GM19240 (cell line): ENCODE results near the gene BLOC1S6.

Experiments used
- DNase-seq: peaks from one replicate; pipeline ENCODE4 v3.0.0; 2011; ENCODE audit warnings: low spot score; ENCODE audit not compliant: insufficient read length

The BLOC1S6 gene

DNA sequence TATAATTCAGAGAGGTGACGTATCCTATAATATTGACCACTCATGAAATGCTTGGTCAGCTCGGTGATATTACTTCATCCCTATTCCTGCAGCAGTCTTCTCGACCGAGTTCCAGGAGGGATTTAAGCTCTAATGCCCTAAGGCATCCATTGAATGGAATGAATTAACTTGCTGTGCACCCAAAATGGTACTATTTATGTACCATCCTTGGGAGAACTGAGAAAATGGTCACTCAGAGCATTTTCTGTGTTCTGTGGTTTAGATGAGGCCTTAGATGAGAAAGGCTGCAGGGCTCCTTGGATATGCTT lies 638 bp downstream of the BLOC1S6 start:
- no peak for DNase-seq

DNA sequence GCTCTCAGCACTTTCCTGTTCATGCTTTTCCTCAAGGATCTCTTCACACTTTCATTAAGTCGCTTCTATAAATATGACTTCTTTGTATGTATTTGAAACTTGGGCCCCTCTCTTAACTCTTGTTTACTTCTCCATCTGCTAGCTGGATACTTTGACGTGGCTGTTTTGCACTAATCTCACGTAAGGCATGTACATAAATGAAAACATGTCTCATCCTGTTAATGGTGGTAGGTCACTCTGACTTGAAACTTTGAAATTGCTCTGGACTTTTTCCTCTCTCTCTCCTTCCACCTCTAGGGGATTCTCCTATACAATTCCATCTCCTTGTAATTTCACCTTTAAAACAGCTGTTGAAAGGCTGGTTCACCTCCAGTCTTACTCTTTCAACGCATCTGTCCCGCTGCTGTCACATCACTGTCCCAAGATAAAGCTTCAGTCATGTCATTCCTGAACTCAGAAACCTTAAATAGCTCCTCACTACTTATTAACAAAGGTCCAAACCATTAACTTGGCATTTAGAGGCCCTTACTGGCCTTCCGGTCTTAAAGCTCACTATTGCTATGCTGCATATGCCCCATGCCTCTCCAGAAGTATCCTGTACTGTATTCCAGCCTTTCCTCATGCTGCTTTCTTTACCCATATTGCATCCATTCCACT lies 1.2 kb downstream of the BLOC1S6 start:
- no peak for DNase-seq

DNA sequence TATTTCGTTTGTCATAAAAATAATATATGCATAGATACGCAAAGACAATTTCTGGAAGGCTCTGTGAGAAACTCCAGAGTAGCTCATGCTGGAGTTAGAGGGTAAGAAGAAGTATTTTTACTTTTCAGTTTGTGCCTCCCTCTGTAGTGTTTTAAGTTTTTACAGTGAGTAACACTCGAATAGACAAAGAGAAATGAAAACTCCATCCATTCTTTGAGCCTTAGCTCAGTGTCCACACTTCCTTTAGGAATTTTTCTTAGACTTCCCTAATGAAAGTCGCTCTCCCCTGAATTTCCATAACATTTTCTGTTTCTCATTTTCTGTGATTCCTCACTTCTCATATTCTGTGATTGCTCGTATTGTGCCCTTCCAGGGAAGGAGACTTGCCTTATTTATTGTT lies 2.1 kb downstream of the BLOC1S6 start:
- no peak for DNase-seq

DNA sequence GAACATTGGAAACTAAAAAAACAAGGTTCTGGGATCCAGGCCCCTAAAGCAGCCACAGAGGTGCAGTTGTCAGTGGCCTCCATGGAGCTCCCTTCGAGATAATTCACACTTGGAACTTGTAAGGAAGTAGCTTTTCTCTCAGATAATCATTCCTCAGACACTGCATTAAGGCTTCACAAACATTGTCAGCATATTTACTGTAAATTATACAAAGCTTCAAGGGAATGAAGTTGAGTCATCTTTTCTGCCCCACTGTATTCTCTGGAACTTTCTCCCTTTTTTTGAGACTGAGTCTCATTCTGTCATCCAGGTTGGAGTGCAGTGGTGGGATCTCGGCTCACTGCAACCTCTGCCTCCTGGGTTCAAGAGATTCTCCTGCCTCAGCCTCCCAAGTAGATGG lies 7.1 kb downstream of the BLOC1S6 start:
- no peak for DNase-seq

DNA sequence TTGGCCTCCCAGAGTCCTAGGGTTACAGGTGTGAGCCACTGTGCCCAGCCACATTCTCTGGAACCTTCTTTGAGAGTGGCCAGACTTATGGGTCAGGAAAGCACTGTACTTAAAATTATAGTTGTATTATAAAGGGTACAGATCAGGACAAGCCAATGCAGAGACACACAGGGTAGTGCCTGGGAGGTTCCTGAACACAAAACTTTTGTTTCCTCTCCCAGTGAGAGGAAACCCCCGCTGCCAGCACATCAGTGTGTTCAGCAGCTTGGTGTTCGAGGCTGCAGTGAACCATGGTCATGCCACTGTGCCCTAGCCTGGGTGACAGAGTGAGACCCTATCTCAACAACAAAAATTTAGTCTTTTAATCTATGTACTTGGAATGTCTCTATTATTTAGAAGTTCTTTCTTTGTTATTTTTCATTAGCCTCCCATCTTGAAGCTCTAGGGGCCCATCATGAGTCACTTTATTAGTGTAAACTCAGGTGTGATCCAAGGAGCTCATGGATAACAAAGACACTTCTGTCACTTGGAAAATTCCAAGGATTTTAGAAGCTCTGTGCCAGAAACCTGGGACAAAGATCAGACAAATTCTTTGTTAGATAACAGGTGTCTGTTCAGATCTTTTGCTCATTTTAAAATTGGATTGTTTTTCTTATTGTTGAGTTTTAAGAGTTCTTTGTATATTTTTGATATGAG lies 7.8 kb downstream of the BLOC1S6 start:
- DNase-seq, result no peak

DNA sequence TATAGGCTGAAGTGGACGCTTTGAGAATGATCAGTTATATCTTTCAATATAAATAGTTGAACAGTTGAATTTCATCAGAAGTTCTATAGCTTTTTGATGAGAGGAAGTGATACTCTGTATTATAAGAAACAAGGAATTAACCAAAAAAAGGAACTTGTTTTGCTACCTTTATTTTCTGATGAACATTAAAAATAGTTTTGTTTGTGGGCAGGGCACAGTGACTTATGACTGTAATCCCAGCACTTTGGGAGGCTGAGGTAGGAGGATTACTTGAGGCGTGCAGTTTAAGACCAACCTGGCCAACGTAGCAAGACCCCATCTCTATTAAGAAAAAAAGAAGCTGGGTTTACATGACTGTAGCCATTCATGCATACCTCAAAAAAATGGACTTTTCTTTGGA lies 16.7 kb downstream of the BLOC1S6 start:
- no peak for DNase-seq

DNA sequence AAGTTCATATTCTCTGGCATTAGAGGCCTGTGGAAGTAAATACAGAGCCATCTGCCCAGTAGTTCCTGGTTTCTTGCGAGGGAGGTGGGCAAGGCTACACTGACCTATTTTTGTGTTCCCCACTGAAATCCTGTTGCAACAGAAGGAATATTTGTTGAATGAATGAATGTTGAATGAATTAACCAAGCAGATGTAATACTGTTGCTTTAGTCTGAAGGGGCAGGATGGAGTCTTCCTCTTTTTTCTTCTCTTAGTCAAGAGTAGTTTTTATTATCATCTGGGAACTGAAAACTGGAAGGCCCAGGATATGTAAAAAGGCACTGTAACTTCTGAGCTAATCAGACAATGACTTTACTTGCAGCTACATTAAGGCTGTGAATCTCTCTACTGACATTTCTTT lies 17.1 kb downstream of the BLOC1S6 start:
- no peak for DNase-seq

DNA sequence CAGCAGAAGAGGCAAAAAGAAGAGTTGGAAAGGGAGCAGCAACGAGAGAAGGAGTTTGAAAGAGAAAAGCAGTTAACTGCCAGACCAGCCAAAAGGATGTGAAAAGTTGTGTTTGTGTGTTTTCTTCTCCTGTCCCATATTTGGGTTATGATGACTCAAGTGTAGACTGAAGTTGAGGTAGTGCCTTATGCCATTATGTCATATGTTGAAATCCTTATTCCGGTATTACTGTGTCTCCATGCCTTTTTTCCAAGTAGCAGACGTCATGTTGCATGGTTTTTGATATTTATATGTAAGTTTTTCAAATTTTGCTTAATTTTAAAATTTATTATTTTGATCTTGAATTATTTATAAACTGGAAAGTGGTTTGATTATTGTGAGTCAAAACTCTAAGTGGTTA lies 19.2 kb downstream of the BLOC1S6 start:
- DNase-seq, result no peak

DNA sequence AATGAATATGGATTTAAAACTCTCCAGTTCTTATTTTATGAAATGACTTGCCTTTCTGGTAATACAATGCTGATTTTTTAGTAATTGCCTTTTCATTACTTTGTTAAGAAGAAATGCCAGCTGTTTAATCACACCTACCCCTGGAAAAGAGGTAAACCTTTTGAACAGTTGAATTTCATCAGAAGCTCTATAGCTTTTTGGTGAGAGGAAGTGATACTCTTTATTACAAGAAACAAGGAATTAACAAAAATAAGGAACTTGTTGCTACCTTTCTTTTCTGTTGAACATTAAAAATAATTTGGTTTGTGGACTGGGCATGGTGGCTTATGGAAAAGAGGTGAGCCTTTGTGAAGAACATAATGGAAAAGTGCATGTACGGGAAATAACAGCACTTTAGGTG lies 19.7 kb downstream of the BLOC1S6 start:
- DNase-seq, result no peak

DNA sequence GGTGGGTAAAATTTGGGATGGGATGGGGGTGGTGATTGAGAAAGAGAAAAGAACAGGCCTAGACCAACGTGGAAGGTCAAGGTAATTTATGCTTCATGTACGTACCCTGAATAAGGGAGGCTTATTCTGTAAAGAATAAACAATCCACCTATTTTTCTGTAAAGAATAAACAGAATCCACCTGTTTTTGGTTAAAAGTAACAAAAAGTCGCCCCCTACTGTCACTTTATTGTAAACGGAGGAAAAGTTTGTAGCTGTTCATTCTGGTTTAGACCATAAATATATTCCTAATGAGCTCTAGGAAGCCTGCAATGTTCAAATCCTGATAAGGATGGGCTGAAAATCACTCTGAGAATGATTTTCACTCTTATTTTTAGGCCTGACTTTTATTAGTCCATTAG lies 24.1 kb downstream of the BLOC1S6 start:
- no peak for DNase-seq

DNA sequence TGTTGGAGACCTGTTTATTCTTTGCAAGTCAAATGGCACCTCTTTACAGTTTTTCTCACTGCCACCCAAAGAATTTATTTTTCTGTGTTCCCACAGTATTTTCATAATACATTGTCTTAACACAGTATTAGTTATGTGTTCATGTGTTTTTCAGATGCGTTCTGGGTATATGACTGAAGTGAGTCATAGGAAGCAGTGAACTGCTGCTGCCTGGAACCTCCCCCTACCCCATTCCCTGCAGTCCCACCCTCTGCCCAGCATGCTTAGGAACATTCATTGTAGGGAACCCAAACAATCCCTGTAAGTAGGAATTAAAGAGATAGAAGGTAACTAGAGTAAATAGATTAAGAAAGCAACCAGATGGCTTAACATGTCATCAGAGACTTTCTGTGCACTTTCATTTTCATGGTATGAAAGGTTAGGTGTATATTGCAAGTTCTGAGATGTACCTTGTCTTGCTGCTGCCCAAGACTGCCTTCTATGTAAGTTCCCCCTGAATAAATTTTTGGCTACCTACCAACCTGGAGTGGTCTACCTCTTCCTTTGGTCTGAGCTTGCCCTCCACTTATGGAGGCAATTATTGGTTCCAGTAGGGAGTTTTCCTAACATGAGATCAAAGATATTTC lies 25.7 kb downstream of the BLOC1S6 start:
- DNase-seq, result no peak

DNA sequence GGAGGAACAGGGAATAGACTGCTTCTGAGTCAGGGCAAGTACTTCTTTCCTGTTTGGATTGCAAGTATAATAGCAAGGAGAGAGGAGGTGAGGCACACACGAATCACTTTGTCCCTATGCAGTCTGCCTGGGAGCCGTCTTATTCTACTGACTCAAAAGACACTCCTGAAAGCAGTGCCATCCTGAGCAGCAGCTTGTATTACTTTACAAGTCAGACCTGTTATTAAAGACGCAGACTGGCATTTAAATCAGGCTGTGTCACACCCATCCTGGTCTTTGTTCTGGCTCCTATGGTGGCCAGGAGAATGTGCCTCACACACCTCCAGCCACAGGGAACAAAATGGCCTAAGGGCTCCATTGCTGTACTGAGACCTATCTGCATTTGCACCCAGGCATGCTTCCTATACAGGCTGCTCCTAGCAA lies 29.7 kb downstream of the BLOC1S6 start:
- DNase-seq, result no peak

DNA sequence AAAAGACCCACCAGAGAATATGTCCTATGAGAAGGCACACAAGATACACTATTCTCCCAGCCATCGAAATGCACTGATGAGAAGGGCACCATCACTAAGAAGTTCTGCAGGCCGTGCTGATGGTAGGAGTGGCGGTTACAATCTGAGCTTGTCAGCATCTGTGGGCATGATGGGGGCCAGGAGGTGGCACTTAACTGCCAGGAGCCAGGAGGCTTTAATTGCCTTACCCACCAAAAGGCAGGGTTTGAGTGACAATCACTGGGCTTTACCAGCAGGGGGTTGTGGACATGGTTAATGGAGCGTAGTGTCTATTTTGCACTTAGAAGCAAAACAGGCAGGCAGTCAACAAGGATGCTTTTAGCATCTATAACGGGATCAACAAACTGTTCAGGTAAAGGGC lies 31.6 kb downstream of the BLOC1S6 start:
- no peak for DNase-seq

DNA sequence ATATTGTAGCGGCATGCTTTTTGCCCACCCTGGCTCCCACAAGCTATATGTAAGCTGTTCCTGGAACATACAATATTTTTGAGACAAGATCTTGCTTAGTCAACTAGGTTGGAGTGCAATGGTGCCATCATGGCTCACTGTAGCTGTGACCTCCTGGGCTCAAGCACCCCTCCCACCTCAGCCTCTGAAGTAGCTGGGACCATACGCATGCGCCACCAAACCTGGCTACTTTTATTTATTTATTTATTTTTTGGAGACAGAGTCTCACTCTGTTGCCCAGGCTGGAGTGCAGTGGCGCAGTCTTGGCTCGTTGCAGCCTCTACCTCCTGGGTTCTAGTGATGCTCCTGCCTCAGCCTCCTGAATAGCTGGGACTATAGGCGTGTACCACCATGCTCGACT lies 41.0 kb downstream of the BLOC1S6 start:
- no peak for DNase-seq

DNA sequence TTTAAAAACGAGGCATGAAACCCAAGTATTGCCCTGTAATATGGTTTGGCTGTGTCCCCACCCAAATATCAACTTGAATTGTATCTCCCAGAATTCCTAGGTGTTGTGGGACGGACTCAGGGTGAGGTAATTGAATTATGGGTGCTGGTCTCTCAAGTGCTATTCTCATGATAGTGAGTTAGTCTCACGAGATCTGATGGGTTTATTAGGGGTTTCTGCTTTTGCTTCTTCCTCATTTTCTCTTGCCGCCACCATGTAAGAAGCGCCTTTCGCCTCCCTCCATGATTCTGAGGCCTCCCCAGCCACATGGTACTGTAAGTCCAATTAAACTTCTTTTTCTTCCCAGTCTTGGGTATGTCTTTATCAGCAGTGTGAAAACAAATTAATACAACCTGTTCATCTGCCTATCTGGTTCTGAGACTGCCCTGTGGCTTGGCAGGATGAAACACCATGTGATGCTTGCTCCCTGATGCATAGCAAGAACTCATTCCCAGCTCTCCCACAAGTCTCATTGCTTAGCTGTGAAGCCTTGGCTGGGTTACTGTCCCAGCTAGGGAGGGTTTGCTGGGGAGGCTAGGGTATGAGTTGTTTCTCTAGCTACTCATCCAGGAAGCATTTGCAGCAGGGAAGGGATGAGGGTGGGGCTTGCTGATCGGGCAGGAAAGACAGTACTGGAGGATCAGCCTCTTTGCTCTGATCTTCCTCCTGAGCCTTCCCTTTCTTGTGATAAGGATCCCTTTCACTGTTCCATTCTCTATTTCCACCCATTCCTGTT lies 43.9 kb downstream of the BLOC1S6 start:
- no peak for DNase-seq

DNA sequence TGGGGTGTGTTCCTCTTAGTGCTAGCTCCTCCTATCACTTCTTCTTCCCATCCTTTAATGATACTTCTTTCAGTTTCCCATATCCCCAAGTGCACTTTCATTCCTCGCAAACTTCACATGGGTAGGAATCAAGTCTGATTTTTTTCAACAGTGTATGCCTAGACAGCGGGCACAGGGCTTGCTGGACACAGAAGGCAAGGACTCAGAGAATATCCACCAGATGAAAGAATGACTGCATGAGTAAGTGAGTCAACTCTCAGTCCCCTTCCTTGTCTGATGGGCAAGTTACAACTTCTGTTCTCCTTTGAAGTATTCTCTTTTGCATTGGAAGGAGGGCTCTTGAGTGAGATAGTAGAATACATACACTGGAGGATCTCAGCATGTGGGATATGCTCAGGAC lies 44.6 kb downstream of the BLOC1S6 start:
- no peak for DNase-seq

DNA sequence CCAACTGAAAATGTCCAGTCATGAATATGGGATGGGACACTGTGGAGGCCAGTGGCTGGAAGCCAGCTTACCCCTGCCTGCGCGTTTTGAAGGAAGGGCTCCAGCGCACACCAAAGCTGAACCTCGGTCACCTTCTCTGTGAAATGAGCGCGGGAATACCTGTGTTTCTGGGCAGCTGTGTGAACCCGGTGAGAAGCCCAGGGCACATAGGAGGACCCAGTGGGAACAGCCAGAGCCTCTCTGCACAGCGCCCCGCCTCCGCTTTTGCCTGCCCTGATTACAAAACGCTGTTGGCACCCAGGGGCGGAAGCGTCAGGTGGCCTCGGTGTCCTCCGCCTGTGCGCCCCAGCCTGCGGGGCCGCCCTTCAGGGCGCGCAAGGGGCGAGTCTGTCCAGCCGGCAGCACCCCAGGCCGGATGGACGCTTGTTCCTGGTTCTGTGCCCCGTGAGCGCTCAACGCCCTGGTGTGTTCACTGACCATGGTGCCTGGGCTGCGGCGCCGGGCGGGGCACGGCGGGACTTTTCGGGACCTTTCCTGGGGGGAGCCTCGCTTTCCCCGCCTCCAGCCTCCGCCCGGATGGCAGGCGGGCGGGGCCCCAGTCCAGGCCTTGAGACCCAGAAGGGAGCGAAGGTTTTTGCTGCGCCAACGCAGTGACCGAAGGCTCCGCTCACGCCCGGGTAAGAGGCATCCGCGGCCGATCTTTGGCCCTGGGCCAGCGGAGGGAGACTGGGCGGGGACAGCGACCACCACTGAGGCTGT lies 47.4 kb downstream of the BLOC1S6 start, which contains the start of gene SQOR:
TSS of gene SQOR (plus strand) at position 598 of the 759 bp plus-strand sequence. CDS start 23,895 bp downstream, outside the sequence.
- DNase-seq, result peak; percentile 39

DNA sequence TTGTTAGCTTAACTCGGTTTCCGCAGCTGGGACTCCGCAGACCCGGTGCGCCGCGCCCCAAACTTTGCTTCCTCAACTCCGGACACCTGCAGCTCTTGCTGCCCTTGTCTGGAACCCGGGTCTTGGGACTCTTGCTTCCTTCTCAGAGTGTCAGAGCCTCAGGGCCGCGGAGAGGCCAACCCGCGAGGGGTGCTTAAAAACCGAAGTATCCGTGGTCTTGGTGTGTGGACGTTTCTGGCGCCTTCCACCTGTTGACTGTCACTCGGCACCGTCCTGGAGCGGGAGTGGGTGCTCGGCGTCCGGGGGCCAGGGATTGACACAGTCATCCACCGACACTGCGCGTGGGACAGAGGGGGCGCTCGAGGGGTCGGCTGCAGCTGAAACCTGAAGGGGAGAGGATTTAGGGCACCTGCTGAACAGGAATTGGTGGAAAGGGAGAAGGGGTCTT lies 48.0 kb downstream of the BLOC1S6 start:
- no peak for DNase-seq

DNA sequence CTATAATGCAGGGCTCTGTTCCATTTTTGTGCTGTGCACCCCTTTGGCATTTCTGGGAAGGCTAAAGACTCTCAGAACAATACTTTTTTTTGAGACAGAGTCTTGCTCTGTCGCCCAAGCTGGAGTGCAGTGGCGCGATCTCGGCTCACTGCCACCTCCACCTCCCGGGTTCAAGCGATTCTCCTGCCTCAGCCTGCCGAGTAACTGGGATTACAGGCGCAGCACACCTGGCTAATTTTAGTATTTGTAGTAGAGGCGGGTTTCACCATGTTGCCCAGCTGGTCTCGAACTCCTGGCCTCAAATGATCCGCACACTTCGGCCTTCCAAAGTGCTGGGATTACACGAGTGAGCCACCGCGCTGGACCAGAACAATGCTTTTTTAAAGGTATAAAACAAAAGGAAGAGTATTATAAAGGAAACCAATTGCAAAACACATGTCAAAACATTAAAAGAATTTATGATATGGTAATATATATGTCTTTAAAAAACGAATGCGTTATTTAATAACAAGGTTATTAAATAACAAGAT lies 48.6 kb downstream of the BLOC1S6 start:
- DNase-seq, result no peak

DNA sequence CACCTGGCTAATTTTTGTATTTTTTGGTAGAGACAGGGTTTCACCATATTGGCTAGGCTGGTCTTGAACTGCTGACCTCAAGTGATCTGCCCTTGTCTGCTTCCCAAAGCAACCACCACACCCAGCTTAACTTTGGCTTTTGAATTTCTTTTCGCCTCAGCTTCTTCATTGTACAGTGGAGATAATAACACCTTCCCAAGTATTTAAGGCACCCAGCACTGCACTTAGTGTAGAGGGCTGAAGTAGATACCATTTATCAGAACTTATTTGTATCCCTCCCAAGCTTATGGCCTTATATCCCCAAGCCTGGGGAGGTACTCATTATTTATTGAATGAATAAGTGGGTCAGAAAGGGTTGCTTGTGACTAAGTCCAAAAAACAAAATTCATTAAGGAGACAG lies 50.0 kb downstream of the BLOC1S6 start:
- DNase-seq, result no peak

DNA sequence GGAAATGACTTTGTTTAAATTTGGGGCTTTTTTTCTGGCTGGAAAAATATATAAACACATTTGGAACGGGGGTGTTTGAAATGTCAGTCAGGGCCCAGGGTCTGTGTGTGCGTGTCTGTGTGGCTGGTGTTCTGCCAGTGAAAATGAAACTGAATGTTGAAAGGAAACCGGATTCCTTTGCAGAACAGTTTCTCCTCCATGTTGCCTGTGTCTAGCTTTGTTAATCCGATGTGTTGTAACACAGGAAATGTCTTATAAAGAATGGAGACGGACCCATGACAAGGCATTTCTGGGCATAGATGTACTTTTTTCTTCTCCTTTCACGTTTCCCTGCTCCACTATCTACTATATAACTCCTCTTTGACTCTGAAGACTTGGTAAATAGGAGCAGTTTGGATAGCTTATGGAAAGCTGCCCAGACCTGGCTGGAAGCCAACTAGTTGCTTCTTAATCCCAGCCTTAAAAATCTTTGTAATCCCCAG lies 50.4 kb downstream of the BLOC1S6 start:
- DNase-seq, result peak; percentile 55
